Activated CD4-positive, alpha-beta memory T cell treated with anti-CD3 and anti-CD28 coated beads for 36 hours (primary cell): ENCODE data around the gene MORN5. TPM values are rescaled to one million over a fixed set of nuclear protein-coding genes. Genes with fewer than 3 reads are reported as not detected.

Experiments used
- CTCF ChIA-PET: fragments of 350-600 bp; sonication (Branson Sonifier 250); formaldehyde crosslinking; loops from one replicate; lab custom pipeline; 2021; ENCODE audit warnings: antibody characterized with exemption, inconsistent platforms; lab: Charles Lee
- POLR2A ChIA-PET: fragments of 350-600 bp; sonication (Branson Sonifier 250); formaldehyde crosslinking; loops from one replicate; lab custom pipeline; 2021; ENCODE audit warnings: antibody characterized with exemption; lab: Charles Lee
- DNase-seq: peaks from one replicate; pipeline ENCODE4 v3.0.0-alpha.2; 2020
- H3K27ac Mint-ChIP-seq: one replicate; pipeline ENCODE4 v1.8.0; 2021; ENCODE audit warnings: mixed read lengths
- H3K27me3 Mint-ChIP-seq: one replicate; pipeline ENCODE4 v1.8.0; 2021; ENCODE audit warnings: mixed read lengths
- H3K36me3 Mint-ChIP-seq: one replicate; pipeline ENCODE4 v1.8.0; 2021; ENCODE audit warnings: mixed read lengths
- H3K4me1 Mint-ChIP-seq: one replicate; pipeline ENCODE4 v1.8.0; 2021; ENCODE audit warnings: low read depth, mixed read lengths
- H3K4me3 Mint-ChIP-seq: one replicate; pipeline ENCODE4 v1.8.0; 2021; ENCODE audit warnings: mild to moderate bottlenecking, mixed read lengths
- H3K9me3 Mint-ChIP-seq: one replicate; pipeline ENCODE4 v1.8.0; 2021; ENCODE audit warnings: mixed read lengths
- intact Hi-C: fragments of 100-400 bp; cut with micrococcal nuclease; formaldehyde crosslinking; loops from one replicate; pipeline ENCODE4 v1.15.1; 2023
- total RNA-seq, 2 experiments: library from RNA; stranded (reverse); gene quantifications; one replicate each; pipeline ENCODE4 v1.2.3, GENCODE V29; 2021

MORN5 gene
- total RNA-seq, 2 experiments from 2014 or later = not detected

GRCh38 chr9:122219856-122220672 lies 60.4 kb downstream of the MORN5 start:
- no peak overlapping the region for H3K27ac Mint-ChIP-seq
- intact Hi-C loops = loop anchor here (10.0 kb wide), 1 partner anchor 125 kb away; no protein-coding TSS in a partner anchor
- DNase-seq = no peak
- H3K4me1 Mint-ChIP-seq = peaks cover 24% of the 10 kb centered on the region
- CTCF ChIA-PET = interaction anchor here (1.4 kb wide), 1 partner anchor 100 kb away, joined by 3 read pairs; no protein-coding TSS in a partner anchor
- H3K27me3 Mint-ChIP-seq = peaks cover 84% of the 10 kb centered on the region
- H3K4me3 Mint-ChIP-seq = no peak overlapping the region
- no peaks in the 10 kb centered on the region for H3K36me3 Mint-ChIP-seq
- no peaks in the 10 kb centered on the region for H3K9me3 Mint-ChIP-seq
- POLR2A ChIA-PET = no interaction called here

GRCh38 chr9:122220673-122221182 lies 61.0 kb downstream of the MORN5 start:
- Mint-ChIP-seq H3K27ac (no peak overlapping the region), H3K4me1 (peaks cover 24% of the 10 kb centered on the region), H3K36me3 (no peaks in the 10 kb centered on the region), H3K4me3 (no peak overlapping the region), H3K27me3 (peaks cover 83% of the 10 kb centered on the region), H3K9me3 (no peaks in the 10 kb centered on the region)
- ChIA-PET POLR2A (no interaction called here), CTCF (interaction anchor here (1.4 kb wide), 1 partner anchor 100 kb away, joined by 3 read pairs; no protein-coding TSS in a partner anchor)
- DNase-seq = no peak
- intact Hi-C loops = no loop called here

DNA sequence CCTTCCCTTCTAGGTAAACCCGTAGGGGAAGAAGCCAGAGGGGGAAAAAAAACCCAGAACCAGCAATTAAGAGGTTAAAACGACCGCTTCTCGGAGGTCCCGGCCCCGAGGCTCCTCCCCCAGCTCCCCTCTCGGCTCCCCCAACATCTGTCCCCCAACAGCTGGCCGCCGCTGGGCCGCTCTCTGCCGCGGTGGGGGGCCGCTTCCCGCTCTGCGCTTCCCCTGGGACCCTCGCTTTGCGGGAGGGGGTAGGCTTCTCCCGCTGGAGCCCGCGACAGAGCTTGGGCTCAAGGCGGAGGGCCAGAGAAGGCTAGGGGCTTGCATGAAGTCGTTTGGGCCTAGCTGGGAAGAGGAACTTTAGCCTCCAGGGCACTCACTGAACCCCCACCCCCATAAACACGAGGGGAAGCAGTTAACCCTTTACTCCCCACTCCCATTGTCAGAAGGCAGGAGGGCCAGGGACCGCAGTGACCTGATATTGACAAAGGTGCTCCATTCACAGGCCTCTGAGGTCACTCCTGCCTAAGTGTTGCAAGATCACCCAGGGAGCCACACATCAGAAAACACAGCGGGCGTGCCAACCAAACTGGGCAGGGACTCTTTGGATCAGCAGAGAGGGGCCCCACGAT lies 61.6 kb downstream of the MORN5 start:
- intact Hi-C loops = no loop called here
- no peak overlapping the region for H3K4me3 Mint-ChIP-seq
- H3K27ac Mint-ChIP-seq = no peak overlapping the region
- H3K27me3 Mint-ChIP-seq = peaks cover 82% of the 10 kb centered on the region
- H3K9me3 Mint-ChIP-seq = no peaks in the 10 kb centered on the region
- no peak for DNase-seq
- ChIA-PET POLR2A (no interaction called here), CTCF (interaction anchor here (1.4 kb wide), 1 partner anchor 101 kb away, joined by 3 read pairs; no protein-coding TSS in a partner anchor)
- H3K36me3 Mint-ChIP-seq = no peaks in the 10 kb centered on the region
- peaks cover 26% of the 10 kb centered on the region for H3K4me1 Mint-ChIP-seq

GRCh38 chr9:122222791-122223190 lies 63.1 kb downstream of the MORN5 start:
- Mint-ChIP-seq H3K4me3 (no peak overlapping the region), H3K4me1 (peaks cover 33% of the 10 kb centered on the region), H3K9me3 (no peaks in the 10 kb centered on the region), H3K27me3 (peaks cover 89% of the 10 kb centered on the region), H3K27ac (no peak overlapping the region), H3K36me3 (no peaks in the 10 kb centered on the region)
- no peak for DNase-seq
- intact Hi-C loops = no loop called here
- ChIA-PET POLR2A (no interaction called here), CTCF (interaction anchor here (1.8 kb wide), 1 partner anchor 100 kb away, joined by 5 read pairs; no protein-coding TSS in a partner anchor)

DNA sequence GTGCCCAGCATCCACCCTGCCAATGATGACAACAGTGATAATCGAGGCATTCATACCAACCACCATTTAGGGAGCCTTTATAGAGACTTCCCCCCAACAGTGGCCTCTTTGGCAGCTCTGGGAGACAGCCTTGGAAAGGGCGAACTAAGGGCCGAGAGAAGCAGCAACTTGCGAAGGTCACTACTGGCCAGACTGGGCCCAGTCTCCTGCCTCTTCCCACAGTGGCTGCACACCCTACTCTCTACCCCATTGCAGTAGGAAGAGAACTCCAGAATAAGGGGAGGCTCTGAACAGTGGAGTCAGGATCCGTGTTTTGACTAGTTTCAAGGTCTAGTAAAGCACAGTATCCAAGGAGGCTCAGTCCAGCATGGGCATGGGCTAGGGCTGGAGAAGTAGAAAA lies 63.7 kb downstream of the MORN5 start:
- no peak for DNase-seq
- Mint-ChIP-seq H3K4me1 (peaks cover 29% of the 10 kb centered on the region), H3K4me3 (no peak overlapping the region), H3K27me3 (peaks cover 85% of the 10 kb centered on the region), H3K9me3 (no peaks in the 10 kb centered on the region), H3K27ac (no peak overlapping the region), H3K36me3 (no peaks in the 10 kb centered on the region)
- ChIA-PET POLR2A (no interaction called here), CTCF (interaction anchor here (1.8 kb wide), 1 partner anchor 100 kb away, joined by 5 read pairs; no protein-coding TSS in a partner anchor)
- intact Hi-C loops = no loop called here

GRCh38 chr9:122225312-122226141 lies 65.8 kb downstream of the MORN5 start:
- CTCF ChIA-PET = no interaction called here
- no peak overlapping the region for H3K4me3 Mint-ChIP-seq
- no peak for DNase-seq
- no peak overlapping the region for H3K27ac Mint-ChIP-seq
- H3K36me3 Mint-ChIP-seq = no peaks in the 10 kb centered on the region
- intact Hi-C loops = no loop called here
- POLR2A ChIA-PET = no interaction called here
- H3K9me3 Mint-ChIP-seq = no peaks in the 10 kb centered on the region
- H3K4me1 Mint-ChIP-seq = peaks cover 10% of the 10 kb centered on the region
- peaks cover 65% of the 10 kb centered on the region for H3K27me3 Mint-ChIP-seq

DNA sequence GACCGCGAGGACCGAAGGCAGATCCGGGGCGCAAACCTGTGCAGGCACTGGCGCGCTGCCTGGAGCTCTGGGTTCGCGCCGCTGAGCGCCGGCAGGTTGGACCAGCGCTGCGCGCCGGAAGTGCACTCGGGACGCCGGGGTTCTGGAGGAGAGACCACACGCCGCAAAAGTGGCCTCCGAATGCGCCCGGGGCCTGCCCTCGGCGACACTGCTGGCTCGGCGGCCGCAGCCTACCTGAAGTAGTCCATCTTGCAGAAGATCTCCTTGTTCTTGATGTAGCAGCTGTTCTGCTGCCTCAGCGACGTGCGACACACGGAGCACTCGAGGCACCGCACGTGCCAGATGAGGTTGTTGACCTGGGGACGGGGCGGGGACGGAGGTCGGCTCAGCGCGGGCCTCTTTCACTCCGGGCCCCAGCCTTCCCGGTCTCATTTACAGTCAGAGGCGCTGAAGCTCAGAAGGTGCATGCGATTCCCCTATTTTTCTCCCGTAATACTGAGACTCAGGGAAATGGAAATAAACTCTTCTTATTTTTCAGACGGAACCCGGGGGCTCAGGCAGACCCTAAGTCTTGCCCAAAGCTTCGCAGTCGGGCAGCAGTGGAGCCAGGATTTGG lies 66.5 kb downstream of the MORN5 start:
- peaks cover 60% of the 10 kb centered on the region for H3K27me3 Mint-ChIP-seq
- H3K4me3 Mint-ChIP-seq = no peak overlapping the region
- no peaks in the 10 kb centered on the region for H3K9me3 Mint-ChIP-seq
- H3K4me1 Mint-ChIP-seq = peaks cover 10% of the 10 kb centered on the region
- no peak overlapping the region for H3K27ac Mint-ChIP-seq
- H3K36me3 Mint-ChIP-seq = no peaks in the 10 kb centered on the region
- POLR2A ChIA-PET = no interaction called here
- CTCF ChIA-PET = no interaction called here
- intact Hi-C loops = no loop called here
- DNase-seq = no peak

DNA sequence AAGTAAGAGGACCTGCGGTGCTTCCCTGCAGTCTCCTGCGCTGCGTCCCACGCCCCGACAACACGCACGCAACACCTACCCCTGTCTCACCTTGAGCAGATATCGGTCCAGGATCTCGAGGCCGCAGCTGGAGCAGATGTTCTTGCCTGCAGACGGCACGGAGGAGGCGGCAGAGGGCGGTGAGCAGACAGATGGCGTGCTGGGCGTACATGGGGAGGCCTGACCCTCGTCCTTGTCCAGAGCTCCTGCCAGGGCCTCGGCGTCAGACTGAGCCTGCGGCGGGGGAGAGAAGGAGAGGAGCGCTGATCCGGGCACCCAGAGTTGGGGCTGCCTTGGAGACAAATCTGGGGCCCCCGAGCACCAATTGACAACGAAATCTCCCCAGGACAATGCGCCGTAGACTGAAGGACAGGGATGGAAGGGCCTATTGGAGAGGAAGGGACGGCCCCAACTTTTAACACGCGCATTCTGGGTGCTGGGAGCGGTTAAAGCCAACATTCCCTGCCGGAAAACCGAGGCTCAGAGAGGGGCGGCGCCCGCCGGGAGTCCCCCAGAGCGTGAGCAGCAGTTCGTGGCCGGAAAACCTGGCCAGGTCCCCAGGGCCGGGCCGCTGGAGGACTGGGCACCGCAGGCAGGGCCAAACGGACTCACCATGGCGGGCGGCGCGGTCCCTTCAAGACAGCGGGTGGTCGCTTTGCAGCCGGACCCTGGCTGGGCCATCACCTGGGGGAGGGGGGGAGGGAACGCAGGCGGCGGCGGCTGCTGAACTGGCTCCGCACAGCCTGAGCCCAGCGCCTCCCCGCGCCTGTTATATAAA lies 67.3 kb downstream of the MORN5 start:
- intact Hi-C loops = no loop called here
- ChIA-PET POLR2A (no interaction called here), CTCF (no interaction called here)
- H3K9me3 Mint-ChIP-seq = no peaks in the 10 kb centered on the region
- no peak for DNase-seq
- no peak overlapping the region for H3K4me3 Mint-ChIP-seq
- no peaks in the 10 kb centered on the region for H3K36me3 Mint-ChIP-seq
- H3K27me3 Mint-ChIP-seq = peaks cover 52% of the 10 kb centered on the region
- H3K4me1 Mint-ChIP-seq = peaks cover 10% of the 10 kb centered on the region
- no peak overlapping the region for H3K27ac Mint-ChIP-seq

- Mint-ChIP-seq H3K27me3 (peaks cover 47% of the 10 kb centered on the region), H3K4me3 (peak overlapping the region; percentile 7), H3K27ac (no peak overlapping the region), H3K9me3 (no peaks in the 10 kb centered on the region), H3K36me3 (no peaks in the 10 kb centered on the region), H3K4me1 (peaks cover 10% of the 10 kb centered on the region)
- ChIA-PET POLR2A (no interaction called here), CTCF (no interaction called here)
- intact Hi-C loops = no loop called here
- DNase-seq = no peak
Observed at GRCh38 chr9:122227575-122227900, 67.8 kb downstream of the MORN5 start.

- CTCF ChIA-PET = no interaction called here
- POLR2A ChIA-PET = no interaction called here
- peak overlapping the region; percentile 30 for H3K4me3 Mint-ChIP-seq
- peaks cover 42% of the 10 kb centered on the region for H3K27me3 Mint-ChIP-seq
- no peaks in the 10 kb centered on the region for H3K9me3 Mint-ChIP-seq
- peaks cover 10% of the 10 kb centered on the region for H3K4me1 Mint-ChIP-seq
- DNase-seq = no peak
- H3K27ac Mint-ChIP-seq = no peak overlapping the region
- no peaks in the 10 kb centered on the region for H3K36me3 Mint-ChIP-seq
- intact Hi-C loops = no loop called here
Observed at GRCh38 chr9:122228191-122228567, 68.5 kb downstream of the MORN5 start.
